ENCODE data around the gene XIAP. TPM values are rescaled to one million over a fixed set of nuclear protein-coding genes. Genes with fewer than 3 reads are reported as not detected.
A peak's percentile ranks its signal among the peaks of the same experiment; 100 is the strongest.

The XIAP gene
- total RNA-seq (2014; rRNA removed; shearing (Covaris generic)) = 25.5 and 34.7 TPM in 2 replicates
- polyA plus RNA-seq (2016; fragmentation: Nextera tagmentation; extraction: Ambion mirVana) = 12.8 and 15.6 TPM in 2 replicates
- long read RNA-seq, full-length matches to known transcripts = 1 of 1 reads
- long read RNA-seq, partial matches to known transcripts = 0 of 1 reads
- long read RNA-seq, other reads (novel, unspliced or antisense) = 0 of 1 reads

DNA sequence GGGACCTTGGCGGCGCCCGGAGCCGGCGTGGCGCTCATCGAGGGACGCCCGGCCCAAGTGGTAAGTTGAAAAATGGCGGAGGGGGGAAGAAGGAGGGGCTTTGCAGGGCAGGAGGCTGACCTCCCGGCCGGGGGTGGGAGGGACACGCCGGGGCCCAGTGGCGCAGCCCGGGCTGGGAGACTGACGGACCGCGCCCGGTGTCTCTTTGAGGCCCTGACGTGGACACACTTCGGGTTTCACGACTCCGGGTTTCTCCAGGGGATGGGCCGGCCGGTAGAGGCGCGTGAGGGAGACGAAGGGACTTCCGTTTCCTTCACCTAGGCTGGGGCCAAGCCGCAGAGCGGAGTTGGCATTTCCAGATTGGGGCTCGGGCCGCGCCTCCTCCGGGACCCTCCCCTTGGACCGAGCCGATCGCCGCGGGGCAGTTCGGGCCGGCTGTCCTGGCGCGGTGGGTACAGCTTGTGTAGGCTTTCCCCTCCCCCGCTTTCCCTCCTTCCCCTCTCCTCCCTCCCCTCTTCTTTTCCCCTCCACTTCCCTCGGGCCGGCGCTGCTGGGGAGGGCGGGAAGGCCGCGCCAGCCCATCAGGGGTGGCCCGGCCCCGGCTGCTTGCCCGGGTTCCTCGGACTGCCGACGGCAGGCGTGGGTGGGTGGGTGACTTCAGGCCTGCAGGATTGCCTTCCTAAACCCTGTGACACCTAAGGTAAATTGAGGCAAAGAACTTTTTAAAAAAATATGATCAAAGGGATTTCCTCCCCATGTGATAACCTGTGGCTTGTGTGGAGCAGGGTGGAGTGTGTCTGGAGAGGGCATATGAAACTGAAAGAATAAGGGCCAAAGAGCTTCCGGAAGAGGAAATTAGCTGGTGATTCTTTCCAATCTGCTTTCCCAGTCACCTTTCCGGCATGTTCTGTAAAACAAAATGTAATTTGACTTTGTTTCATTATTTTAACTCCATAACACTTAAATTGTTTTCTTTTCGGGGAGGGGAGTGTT is at the start of gene XIAP:
Gene XIAP (plus strand): TSS at position 208 of the 993 bp plus-strand sequence. CDS start 25,610 bp downstream, outside the sequence.
- H3K9me2 ChIP-seq (ENCODE audit: insufficient read depth) = no peaks in the 10 kb centered on the region

DNA sequence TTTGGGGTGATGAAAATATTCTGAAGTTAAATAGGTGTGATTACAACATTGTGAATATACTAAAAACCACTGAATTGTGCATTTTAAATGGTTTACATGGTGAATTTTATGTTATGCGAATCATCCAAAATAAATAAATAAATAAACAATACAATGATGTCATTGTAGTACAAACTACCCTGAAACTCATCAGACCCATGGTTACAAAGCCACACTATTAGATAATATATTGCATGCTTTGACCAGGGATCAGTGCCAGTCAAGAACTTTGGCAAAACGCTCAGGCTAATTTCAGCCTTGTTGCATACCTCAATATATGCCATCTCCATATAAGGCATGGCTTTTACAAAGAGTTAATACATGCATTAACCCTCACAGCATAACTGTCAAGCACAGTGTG is 45.5 kb upstream of the XIAP start:
- no peaks in the 10 kb centered on the region for H4K20me1 ChIP-seq (replicated peaks; ENCODE audit: insufficient read depth)
- H2AFZ ChIP-seq = no peak overlapping the region
- Mint-ChIP-seq H3K4me1 (peaks cover 2% of the 10 kb centered on the region; the same call in 2 of the 3 replicates), H3K4me3 (no peak overlapping the region), H3K27ac (no peak overlapping the region), H3K36me3 (ENCODE audit: low read depth) (no peaks in the 10 kb centered on the region), H3K27me3 (ENCODE audit: insufficient read depth, low read depth, poor library complexity) (peaks cover 4% of the 10 kb centered on the region), H3K9me3 (peaks cover 2% of the 10 kb centered on the region; the same call in 1 of the 3 replicates)
- H3K9me2 ChIP-seq (ENCODE audit: insufficient read depth) = no peaks in the 10 kb centered on the region
- H3F3A ChIP-seq (replicated peaks; ENCODE audit: low read depth) = no peaks in the 10 kb centered on the region
- no peaks in the 10 kb centered on the region for H3K36me3 ChIP-seq (ENCODE audit: insufficient read depth)
- H3K27me3 ChIP-seq (ENCODE audit: insufficient read depth) = no peaks in the 10 kb centered on the region
- H3K4me1 ChIP-seq (ENCODE audit: insufficient read depth) = no peaks in the 10 kb centered on the region
- H3K27ac ChIP-seq (ENCODE audit: low read depth) = no peak overlapping the region
- H3K79me2 ChIP-seq (replicated peaks; ENCODE audit: insufficient read depth) = no peaks in the 10 kb centered on the region
- H3K4me2 ChIP-seq = no peak overlapping the region
- no peak for DNase-seq (ENCODE audit: low spot score)
- ATAC-seq = no peak
- H3K4me3 ChIP-seq = no peak overlapping the region
- TF ChIP-seq, protein P1, sequence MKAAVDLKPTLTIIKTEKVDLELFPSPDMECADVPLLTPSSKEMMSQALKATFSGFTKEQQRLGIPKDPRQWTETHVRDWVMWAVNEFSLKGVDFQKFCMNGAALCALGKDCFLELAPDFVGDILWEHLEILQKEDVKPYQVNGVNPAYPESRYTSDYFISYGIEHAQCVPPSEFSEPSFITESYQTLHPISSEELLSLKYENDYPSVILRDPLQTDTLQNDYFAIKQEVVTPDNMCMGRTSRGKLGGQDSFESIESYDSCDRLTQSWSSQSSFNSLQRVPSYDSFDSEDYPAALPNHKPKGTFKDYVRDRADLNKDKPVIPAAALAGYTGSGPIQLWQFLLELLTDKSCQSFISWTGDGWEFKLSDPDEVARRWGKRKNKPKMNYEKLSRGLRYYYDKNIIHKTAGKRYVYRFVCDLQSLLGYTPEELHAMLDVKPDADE (IDR thresholded peaks at IDR 0.05) = no peak
- no peak for TF ChIP-seq EZH2phosphoT487 (IDR thresholded peaks at IDR 0.05; ENCODE audit: unreplicated experiment)
- TF ChIP-seq, protein P2, sequence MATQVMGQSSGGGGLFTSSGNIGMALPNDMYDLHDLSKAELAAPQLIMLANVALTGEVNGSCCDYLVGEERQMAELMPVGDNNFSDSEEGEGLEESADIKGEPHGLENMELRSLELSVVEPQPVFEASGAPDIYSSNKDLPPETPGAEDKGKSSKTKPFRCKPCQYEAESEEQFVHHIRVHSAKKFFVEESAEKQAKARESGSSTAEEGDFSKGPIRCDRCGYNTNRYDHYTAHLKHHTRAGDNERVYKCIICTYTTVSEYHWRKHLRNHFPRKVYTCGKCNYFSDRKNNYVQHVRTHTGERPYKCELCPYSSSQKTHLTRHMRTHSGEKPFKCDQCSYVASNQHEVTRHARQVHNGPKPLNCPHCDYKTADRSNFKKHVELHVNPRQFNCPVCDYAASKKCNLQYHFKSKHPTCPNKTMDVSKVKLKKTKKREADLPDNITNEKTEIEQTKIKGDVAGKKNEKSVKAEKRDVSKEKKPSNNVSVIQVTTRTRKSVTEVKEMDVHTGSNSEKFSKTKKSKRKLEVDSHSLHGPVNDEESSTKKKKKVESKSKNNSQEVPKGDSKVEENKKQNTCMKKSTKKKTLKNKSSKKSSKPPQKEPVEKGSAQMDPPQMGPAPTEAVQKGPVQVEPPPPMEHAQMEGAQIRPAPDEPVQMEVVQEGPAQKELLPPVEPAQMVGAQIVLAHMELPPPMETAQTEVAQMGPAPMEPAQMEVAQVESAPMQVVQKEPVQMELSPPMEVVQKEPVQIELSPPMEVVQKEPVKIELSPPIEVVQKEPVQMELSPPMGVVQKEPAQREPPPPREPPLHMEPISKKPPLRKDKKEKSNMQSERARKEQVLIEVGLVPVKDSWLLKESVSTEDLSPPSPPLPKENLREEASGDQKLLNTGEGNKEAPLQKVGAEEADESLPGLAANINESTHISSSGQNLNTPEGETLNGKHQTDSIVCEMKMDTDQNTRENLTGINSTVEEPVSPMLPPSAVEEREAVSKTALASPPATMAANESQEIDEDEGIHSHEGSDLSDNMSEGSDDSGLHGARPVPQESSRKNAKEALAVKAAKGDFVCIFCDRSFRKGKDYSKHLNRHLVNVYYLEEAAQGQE (IDR thresholded peaks at IDR 0.05; ENCODE audit: unreplicated experiment) = no peak
- TF ChIP-seq, protein P3, sequence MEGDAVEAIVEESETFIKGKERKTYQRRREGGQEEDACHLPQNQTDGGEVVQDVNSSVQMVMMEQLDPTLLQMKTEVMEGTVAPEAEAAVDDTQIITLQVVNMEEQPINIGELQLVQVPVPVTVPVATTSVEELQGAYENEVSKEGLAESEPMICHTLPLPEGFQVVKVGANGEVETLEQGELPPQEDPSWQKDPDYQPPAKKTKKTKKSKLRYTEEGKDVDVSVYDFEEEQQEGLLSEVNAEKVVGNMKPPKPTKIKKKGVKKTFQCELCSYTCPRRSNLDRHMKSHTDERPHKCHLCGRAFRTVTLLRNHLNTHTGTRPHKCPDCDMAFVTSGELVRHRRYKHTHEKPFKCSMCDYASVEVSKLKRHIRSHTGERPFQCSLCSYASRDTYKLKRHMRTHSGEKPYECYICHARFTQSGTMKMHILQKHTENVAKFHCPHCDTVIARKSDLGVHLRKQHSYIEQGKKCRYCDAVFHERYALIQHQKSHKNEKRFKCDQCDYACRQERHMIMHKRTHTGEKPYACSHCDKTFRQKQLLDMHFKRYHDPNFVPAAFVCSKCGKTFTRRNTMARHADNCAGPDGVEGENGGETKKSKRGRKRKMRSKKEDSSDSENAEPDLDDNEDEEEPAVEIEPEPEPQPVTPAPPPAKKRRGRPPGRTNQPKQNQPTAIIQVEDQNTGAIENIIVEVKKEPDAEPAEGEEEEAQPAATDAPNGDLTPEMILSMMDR (conservative IDR thresholded peaks at IDR 0.05; ENCODE audit: low read depth in 2 of 2) = no peak
- TF ChIP-seq ZNF114 (CRISPR knock-in tag; IDR thresholded peaks at IDR 0.05) = no peak
- TF ChIP-seq JUNB (IDR thresholded peaks at IDR 0.05; ENCODE audit: unreplicated experiment) = no peak
- TF ChIP-seq POLR2AphosphoS5 (IDR thresholded peaks at IDR 0.05; ENCODE audit: low read depth) = no peak
- no peak for TF ChIP-seq NANOG (IDR thresholded peaks at IDR 0.05; ENCODE audit: borderline replicate concordance)
- TF ChIP-seq STAT1 (IDR thresholded peaks at IDR 0.05; ENCODE audit: unreplicated experiment) = no peak
- no peak for TF ChIP-seq EZH2 (IDR thresholded peaks at IDR 0.05; ENCODE audit: low read depth, unreplicated experiment)

More for the DNA sequence above, at the start of gene XIAP:
- Mint-ChIP-seq H3K9me3 (no peaks in the 10 kb centered on the region; the same call in 2 of the 3 replicates), H3K27ac (peak within 1 kb of the TSS; percentile 88), H3K27me3 (ENCODE audit: insufficient read depth, low read depth, poor library complexity) (no peaks in the 10 kb centered on the region), H3K36me3 (ENCODE audit: low read depth) (peaks cover 4% of the 10 kb centered on the region; the same call in 1 of the 3 replicates), H3K4me3 (peak within 1 kb of the TSS; percentile 86), H3K4me1 (peaks cover 13% of the 10 kb centered on the region; the same call in 2 of the 3 replicates)
- peak; percentile 90 for ATAC-seq
- Histone ChIP-seq H3K36me3 (ENCODE audit: insufficient read depth) (no peaks in the 10 kb centered on the region), H3K27ac (ENCODE audit: low read depth) (peak within 1 kb of the TSS; percentile 99), H3K4me1 (ENCODE audit: insufficient read depth) (peaks cover 10% of the 10 kb centered on the region; the same call in 1 of the 2 replicates), H3K27me3 (ENCODE audit: insufficient read depth) (no peaks in the 10 kb centered on the region), H4K20me1 (replicated peaks; ENCODE audit: insufficient read depth) (no peaks in the 10 kb centered on the region), H2AFZ (no peak within 1 kb of the TSS), H3K4me2 (peak within 1 kb of the TSS; percentile 78), H3K79me2 (replicated peaks; ENCODE audit: insufficient read depth) (peaks cover 42% of the 10 kb centered on the region), H3F3A (replicated peaks; ENCODE audit: low read depth) (peaks cover 7% of the 10 kb centered on the region; the same call in 1 of the 2 replicates), H3K4me3 (peak within 1 kb of the TSS; percentile 73)
- peak; percentile 79 for DNase-seq (ENCODE audit: low spot score)
- TF ChIP-seq EZH2phosphoT487 (IDR thresholded peaks at IDR 0.05; ENCODE audit: unreplicated experiment) (no peak), POLR2AphosphoS5 (IDR thresholded peaks at IDR 0.05; ENCODE audit: low read depth) (peak; percentile 24; the same call in 1 of the 2 replicates)
